ENCODE data around the gene YAE1. TPM values are rescaled to one million over a fixed set of nuclear protein-coding genes. Genes with fewer than 3 reads are reported as not detected.

Gene YAE1
- total RNA-seq, 1 donor from 2014 or later, result 43.6 TPM

DNA sequence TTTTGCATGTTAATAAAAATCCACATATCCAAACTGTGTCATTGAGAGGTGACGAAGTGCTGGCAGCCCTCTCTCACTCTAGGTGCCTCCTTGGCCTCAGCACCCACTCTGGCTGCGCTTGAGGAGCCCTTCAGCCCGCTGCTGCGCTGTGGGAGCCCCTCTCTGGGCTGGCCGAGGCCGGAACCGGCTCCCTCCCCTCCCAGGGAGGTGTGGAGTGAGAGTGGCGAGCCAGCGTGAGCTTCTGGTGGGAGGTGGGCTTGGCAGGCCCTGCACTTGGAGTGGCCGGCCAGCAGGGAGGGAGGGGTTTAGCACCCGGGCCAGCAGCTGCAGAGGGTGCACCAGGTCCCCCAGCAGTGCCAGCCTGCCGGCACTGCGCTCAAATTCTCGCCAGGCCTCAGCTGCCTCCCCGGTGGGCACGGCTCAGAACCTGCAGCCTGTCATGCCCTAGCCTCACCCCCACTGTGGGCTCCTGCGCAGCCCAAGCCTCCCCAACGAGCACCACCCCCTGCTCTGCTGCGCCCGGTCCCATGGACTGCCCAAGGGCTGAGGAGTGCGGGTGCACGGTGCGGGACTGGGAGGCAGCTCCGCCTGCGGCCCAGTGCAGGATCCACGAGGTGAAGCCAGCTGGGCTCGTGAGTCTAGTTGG lies 11.1 kb downstream of the YAE1 start:
- Mint-ChIP-seq H3K9me3 (ENCODE audit: unreplicated experiment) (peaks cover 2% of the 10 kb centered on the region), H3K27me3 (ENCODE audit: unreplicated experiment) (no peaks in the 10 kb centered on the region), H3K36me3 (ENCODE audit: unreplicated experiment) (no peaks in the 10 kb centered on the region), H3K27ac (ENCODE audit: unreplicated experiment) (no peak overlapping the region), H3K4me3 (ENCODE audit: unreplicated experiment) (no peak overlapping the region), H3K4me1 (ENCODE audit: low read depth, unreplicated experiment) (peaks cover 6% of the 10 kb centered on the region)
- DNase-seq, result no peak
- TF ChIP-seq, protein P1, sequence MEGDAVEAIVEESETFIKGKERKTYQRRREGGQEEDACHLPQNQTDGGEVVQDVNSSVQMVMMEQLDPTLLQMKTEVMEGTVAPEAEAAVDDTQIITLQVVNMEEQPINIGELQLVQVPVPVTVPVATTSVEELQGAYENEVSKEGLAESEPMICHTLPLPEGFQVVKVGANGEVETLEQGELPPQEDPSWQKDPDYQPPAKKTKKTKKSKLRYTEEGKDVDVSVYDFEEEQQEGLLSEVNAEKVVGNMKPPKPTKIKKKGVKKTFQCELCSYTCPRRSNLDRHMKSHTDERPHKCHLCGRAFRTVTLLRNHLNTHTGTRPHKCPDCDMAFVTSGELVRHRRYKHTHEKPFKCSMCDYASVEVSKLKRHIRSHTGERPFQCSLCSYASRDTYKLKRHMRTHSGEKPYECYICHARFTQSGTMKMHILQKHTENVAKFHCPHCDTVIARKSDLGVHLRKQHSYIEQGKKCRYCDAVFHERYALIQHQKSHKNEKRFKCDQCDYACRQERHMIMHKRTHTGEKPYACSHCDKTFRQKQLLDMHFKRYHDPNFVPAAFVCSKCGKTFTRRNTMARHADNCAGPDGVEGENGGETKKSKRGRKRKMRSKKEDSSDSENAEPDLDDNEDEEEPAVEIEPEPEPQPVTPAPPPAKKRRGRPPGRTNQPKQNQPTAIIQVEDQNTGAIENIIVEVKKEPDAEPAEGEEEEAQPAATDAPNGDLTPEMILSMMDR (IDR thresholded peaks at IDR 0.05; ENCODE audit: partially characterized antibody, unreplicated experiment), result no peak

- Mint-ChIP-seq H3K4me1 (ENCODE audit: low read depth, unreplicated experiment) (peaks cover 19% of the 10 kb centered on the region), H3K9me3 (ENCODE audit: unreplicated experiment) (peaks cover 2% of the 10 kb centered on the region), H3K36me3 (ENCODE audit: unreplicated experiment) (no peaks in the 10 kb centered on the region), H3K27ac (ENCODE audit: unreplicated experiment) (peak overlapping the region; percentile 22), H3K4me3 (ENCODE audit: unreplicated experiment) (no peak overlapping the region), H3K27me3 (ENCODE audit: unreplicated experiment) (no peaks in the 10 kb centered on the region)
- peak; percentile 72 for DNase-seq
- TF ChIP-seq, protein P1 (IDR thresholded peaks at IDR 0.05; ENCODE audit: partially characterized antibody, unreplicated experiment), result peak; percentile 92
Observed at GRCh38 chr7:39580149-39580874, 14.1 kb downstream of the YAE1 start.

DNA sequence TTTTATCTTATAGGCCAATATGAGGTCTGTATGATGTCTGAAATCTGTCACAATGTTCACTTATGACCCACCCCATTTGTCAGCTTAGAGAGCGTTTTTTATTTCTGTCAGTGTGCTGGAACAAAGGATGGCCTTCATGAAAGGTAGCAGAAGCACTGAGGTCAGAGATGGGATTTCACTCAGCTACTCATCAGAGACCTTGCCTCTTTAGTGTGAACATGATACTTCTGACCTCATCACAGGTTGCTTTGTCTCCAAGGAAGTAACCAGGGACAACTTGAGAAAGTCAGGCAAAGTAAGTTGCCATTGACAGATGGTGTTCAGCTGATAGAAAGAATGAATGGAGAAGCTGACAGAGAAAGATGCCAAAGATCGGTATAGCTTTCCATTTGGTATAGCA lies 16.3 kb downstream of the YAE1 start:
- no peak overlapping the region for H3K4me3 Mint-ChIP-seq (ENCODE audit: unreplicated experiment)
- no peaks in the 10 kb centered on the region for H3K27me3 Mint-ChIP-seq (ENCODE audit: unreplicated experiment)
- H3K9me3 Mint-ChIP-seq (ENCODE audit: unreplicated experiment), result peaks cover 2% of the 10 kb centered on the region
- H3K4me1 Mint-ChIP-seq (ENCODE audit: low read depth, unreplicated experiment), result peaks cover 21% of the 10 kb centered on the region
- no peak for DNase-seq
- TF ChIP-seq, protein P1 (IDR thresholded peaks at IDR 0.05; ENCODE audit: partially characterized antibody, unreplicated experiment), result no peak
- H3K36me3 Mint-ChIP-seq (ENCODE audit: unreplicated experiment), result no peaks in the 10 kb centered on the region
- peak overlapping the region; percentile 63 for H3K27ac Mint-ChIP-seq (ENCODE audit: unreplicated experiment)

- Mint-ChIP-seq H3K36me3 (ENCODE audit: unreplicated experiment) (no peaks in the 10 kb centered on the region), H3K27ac (ENCODE audit: unreplicated experiment) (peak overlapping the region; percentile 59), H3K27me3 (ENCODE audit: unreplicated experiment) (no peaks in the 10 kb centered on the region), H3K4me1 (ENCODE audit: low read depth, unreplicated experiment) (peaks cover 21% of the 10 kb centered on the region), H3K9me3 (ENCODE audit: unreplicated experiment) (no peaks in the 10 kb centered on the region), H3K4me3 (ENCODE audit: unreplicated experiment) (no peak overlapping the region)
- DNase-seq, result no peak
- TF ChIP-seq, protein P1 (IDR thresholded peaks at IDR 0.05; ENCODE audit: partially characterized antibody, unreplicated experiment), result no peak
Observed at GRCh38 chr7:39583539-39583938, 17.3 kb downstream of the YAE1 start.

DNA sequence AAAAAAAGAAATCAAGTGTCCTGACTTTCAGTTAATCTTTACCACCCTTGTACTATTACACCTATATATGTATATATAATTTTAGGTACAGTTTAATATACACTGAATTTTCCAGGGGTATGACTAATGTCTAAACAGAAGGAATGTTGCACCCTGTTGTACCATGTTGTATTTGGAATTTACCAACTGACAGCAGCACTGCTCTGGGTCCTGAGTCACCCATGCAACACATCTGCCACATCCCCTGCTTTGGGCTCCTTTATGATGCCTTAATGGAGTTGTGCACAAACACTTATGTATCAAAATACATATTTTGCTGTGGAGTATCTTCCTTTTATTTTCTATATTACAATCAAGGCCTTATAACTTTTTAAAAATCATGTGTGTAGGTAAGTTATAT lies 21.2 kb downstream of the YAE1 start:
- no peak for DNase-seq
- Mint-ChIP-seq H3K27ac (ENCODE audit: unreplicated experiment) (no peak overlapping the region), H3K9me3 (ENCODE audit: unreplicated experiment) (no peaks in the 10 kb centered on the region), H3K27me3 (ENCODE audit: unreplicated experiment) (no peaks in the 10 kb centered on the region), H3K4me1 (ENCODE audit: low read depth, unreplicated experiment) (peaks cover 20% of the 10 kb centered on the region), H3K4me3 (ENCODE audit: unreplicated experiment) (no peak overlapping the region), H3K36me3 (ENCODE audit: unreplicated experiment) (no peaks in the 10 kb centered on the region)
- TF ChIP-seq, protein P1 (IDR thresholded peaks at IDR 0.05; ENCODE audit: partially characterized antibody, unreplicated experiment), result no peak
